ES-I3 (cell line): ENCODE results near the gene TRIM31.
"Not testable (repeated sequence)": the region's sequence is repeated elsewhere in the genome, so short reads cannot be mapped to it uniquely, and the experiment has no call there.

Experiments
- H3K36me3 ChIP-seq: 2 replicates; pipeline ENCODE4 v1.6.1; 2013; ENCODE audit warnings: mild to moderate bottlenecking, low read length, control low read depth, moderate library complexity; ENCODE audit not compliant: insufficient read depth
- H3K4me1 ChIP-seq: 2 replicates; pipeline ENCODE4 v1.6.1; 2013; ENCODE audit warnings: mild to moderate bottlenecking, control low read depth, low read length; ENCODE audit not compliant: insufficient read depth
- H3K9ac ChIP-seq: 2 replicates; pipeline ENCODE4 v1.6.1; 2013; ENCODE audit warnings: low read depth, mild to moderate bottlenecking, low read length, moderate library complexity
- H3K9me3 ChIP-seq: 2 replicates; pipeline ENCODE4 v1.6.1; 2013; ENCODE audit warnings: mild to moderate bottlenecking, low read length, moderate library complexity; ENCODE audit not compliant: control insufficient read depth, insufficient read depth

Gene TRIM31

DNA sequence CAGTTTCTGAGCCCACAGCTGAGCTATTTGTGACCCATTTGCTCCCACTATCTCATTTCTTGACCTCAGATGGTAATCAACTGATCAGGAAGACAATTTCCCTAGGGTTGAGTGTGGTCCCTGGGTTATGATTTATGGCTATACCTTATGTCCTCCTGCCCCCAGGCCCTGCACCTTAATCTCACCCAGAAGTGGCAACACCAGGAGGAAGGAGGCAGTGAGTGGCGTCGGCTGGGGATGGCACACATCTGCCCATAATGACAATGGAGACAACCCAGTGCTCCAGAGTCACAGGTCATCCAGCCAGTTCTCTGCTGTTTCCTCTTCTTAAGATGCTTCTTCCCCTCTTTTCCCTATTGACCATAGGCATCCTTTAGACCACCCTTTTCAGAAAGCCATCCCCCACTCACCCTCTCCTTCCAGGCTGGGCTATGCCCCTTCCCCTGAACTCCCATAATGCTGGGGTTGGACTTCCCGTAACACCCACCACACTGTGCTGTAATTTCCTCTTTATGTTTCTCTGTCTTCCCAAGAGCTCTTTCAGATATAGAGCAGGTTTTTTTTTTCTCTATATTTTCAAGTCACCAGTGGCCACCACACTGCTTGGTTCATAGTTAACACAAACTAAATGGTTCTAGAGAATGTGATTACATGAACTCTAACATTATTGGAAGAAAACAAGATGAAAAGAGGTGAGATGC is 40.2 kb upstream of the TRIM31 start:
- Histone ChIP-seq H3K9me3 (no peaks in the 10 kb centered on the region), H3K9ac (no peak overlapping the region), H3K4me1 (no peaks in the 10 kb centered on the region; the same call in 1 of the 2 replicates), H3K36me3 (no peaks in the 10 kb centered on the region)

- Histone ChIP-seq H3K9ac (no peak overlapping the region), H3K36me3 (no peaks in the 10 kb centered on the region), H3K9me3 (no peaks in the 10 kb centered on the region), H3K4me1 (no peaks in the 10 kb centered on the region; the same call in 1 of the 2 replicates)
Measured at GRCh38 chr6:30152016-30152673, 39.3 kb upstream of the TRIM31 start.

DNA sequence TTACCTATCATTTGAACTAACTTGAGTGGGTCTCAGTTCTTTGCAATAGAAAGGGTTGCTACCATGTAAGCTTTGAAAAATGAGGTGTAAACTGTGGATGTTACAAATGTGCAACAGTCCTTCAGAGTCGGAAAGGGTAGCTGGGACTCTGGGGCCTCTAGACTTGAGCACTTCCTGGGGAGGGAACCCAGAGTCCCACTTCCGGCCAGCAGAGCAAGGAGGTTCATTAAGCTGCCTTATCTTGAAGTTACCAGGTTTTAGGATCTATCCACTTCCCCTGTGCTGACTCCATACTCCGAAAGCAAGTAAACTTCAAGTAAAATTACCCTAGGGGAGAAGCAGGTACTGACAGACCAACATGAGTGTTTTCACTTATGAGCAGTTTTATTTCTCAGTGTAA is 38.7 kb upstream of the TRIM31 start:
- no peaks in the 10 kb centered on the region; the same call in 1 of the 2 replicates for H3K4me1 ChIP-seq
- H3K9me3 ChIP-seq = no peaks in the 10 kb centered on the region
- H3K9ac ChIP-seq = no peak overlapping the region
- H3K36me3 ChIP-seq = no peaks in the 10 kb centered on the region

DNA sequence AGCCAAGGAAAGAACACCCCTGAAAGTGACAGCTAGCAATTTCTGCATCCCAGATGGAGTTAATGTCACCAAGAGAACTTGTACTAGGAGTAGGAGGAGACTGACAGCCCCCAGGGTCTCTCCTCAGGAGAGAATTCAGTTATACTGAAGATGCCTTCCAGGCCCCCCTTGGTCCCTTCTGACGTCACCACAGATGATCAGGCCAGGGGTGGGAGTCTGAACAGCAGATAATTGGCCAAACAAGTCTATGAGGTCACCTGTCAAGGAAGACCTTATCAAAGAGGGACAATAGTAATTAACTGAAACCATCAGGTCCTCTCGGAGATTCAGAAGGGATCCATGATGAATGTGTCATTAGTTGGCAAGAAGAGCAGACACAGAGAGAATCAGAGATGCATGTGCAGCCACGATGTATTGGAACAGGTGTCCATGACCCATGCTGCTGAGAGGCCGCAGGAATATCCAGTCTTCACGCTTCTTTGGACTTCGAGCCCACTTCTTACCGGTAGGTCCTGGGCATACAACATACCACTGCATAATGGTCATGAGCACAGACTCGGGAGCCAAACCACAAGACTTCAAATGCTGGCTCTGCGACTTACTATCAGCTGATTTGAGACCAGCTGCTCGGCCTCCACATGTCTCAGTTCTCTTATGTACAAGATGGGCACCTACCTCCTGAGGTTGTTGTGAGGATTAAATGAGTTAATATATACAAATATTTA is 37.9 kb upstream of the TRIM31 start:
- no peaks in the 10 kb centered on the region; the same call in 1 of the 2 replicates for H3K4me1 ChIP-seq
- no peaks in the 10 kb centered on the region for H3K9me3 ChIP-seq
- no peak overlapping the region for H3K9ac ChIP-seq
- H3K36me3 ChIP-seq = no peaks in the 10 kb centered on the region

DNA sequence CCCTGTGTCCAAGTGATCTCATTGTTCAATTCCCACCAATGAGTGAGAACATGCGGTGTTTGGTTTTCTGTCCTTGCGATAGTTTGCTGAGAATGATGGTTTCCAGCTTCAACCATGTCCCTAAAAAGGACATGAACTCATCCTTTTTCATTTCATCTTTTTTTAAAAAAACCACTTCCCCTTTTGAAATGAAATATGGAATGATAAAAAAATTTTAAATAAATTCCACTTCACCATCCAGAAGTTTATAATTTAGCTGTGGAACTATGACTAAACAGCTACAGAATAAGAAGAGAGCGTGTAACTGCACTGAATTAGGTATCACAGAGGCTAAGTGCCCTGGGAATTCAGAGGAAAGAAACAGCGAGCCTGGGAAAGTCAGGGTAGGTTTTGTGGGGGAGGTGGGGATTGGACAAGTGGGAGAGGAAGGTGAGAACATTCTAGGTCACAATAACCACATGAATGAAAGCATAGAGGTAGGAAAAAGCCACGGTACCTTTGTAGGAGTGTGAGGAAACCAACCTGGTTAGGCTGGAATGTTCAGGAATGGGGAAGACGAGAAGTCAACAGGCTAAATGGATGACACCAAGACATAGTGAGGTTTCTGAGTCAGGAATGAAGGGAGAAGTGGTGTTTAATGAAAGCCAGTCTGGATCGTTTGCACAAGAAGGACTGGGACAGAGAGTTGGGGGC is 37.1 kb upstream of the TRIM31 start:
- Histone ChIP-seq H3K9me3 (no peaks in the 10 kb centered on the region), H3K9ac (no peak overlapping the region), H3K36me3 (no peaks in the 10 kb centered on the region), H3K4me1 (no peaks in the 10 kb centered on the region; the same call in 1 of the 2 replicates)

GRCh38 chr6:30149234-30149633 is 36.3 kb upstream of the TRIM31 start:
- Histone ChIP-seq H3K36me3 (no peaks in the 10 kb centered on the region), H3K9me3 (no peaks in the 10 kb centered on the region), H3K9ac (no peak overlapping the region), H3K4me1 (no peaks in the 10 kb centered on the region; the same call in 1 of the 2 replicates)

GRCh38 chr6:30147096-30147495 is 34.2 kb upstream of the TRIM31 start:
- no peaks in the 10 kb centered on the region for H3K36me3 ChIP-seq
- H3K4me1 ChIP-seq = no peaks in the 10 kb centered on the region
- H3K9me3 ChIP-seq = no peaks in the 10 kb centered on the region
- no peak overlapping the region for H3K9ac ChIP-seq

DNA sequence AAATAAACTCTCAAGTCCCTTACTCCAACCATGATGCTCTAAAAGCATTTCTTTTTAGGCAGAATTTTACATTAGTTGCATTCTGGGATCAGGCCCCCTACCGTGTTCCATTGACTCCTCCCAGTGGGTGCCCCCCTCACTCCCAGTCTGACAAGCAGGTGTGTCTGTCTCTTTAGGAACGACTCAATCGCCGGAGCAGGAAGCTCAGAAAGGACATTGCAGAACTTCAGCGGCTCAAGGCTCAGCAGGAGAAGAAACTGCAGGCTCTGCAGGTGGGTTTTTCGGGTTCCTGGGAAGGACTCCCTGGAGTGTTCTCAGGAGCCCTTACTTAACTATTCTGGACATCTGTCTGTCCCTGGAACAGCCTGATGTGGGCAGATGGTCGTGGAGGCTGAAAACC is 32.9 kb upstream of the TRIM31 start:
- Histone ChIP-seq H3K36me3 (no peaks in the 10 kb centered on the region), H3K9ac (no peak overlapping the region), H3K9me3 (no peaks in the 10 kb centered on the region), H3K4me1 (no peaks in the 10 kb centered on the region)

DNA sequence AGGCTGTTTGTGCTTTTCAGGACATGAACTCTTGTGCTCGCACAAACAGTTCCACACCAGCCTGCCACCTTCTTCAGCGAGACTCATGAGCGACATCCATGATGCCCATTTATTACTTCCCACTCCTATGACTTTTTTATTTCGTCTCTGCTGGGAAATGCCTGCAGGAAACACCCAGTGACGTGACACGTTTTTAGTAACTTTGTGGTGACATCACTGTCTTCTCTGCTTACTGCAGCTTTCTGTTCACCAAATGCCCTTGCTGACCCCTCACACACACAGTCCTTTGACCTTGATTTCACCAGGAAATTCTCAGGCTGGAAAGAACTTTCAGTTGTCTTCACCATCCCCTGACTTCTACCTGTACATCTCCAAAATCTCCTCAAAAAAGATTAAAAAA is 31.9 kb upstream of the TRIM31 start:
- Histone ChIP-seq H3K9ac (no peak overlapping the region), H3K9me3 (no peaks in the 10 kb centered on the region), H3K4me1 (no peaks in the 10 kb centered on the region), H3K36me3 (no peaks in the 10 kb centered on the region)

GRCh38 chr6:30143780-30144179 is 30.9 kb upstream of the TRIM31 start:
- H3K9ac ChIP-seq = no peak overlapping the region
- H3K9me3 ChIP-seq = no peaks in the 10 kb centered on the region
- no peaks in the 10 kb centered on the region for H3K36me3 ChIP-seq
- no peaks in the 10 kb centered on the region for H3K4me1 ChIP-seq

DNA sequence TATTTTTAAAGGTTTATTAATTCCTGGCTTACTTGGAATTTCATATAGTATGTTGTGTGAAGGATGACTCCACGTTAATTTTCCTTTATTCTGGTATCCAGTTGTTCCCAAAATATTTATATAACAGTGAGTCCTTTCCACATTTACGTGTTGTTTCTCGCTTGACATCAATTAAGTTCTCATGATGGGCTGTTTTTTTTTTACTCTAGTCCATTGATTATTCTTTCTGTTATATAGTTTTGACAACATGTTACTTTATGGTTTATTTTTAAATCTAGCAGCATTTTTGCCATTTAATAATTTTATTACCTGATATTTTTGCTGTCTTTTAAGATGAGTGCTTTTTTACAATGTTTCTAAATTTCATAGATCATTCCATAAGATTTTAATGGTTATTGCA is 29.8 kb upstream of the TRIM31 start:
- Histone ChIP-seq H3K4me1 (no peaks in the 10 kb centered on the region), H3K9ac (no peak overlapping the region), H3K36me3 (no peaks in the 10 kb centered on the region), H3K9me3 (no peaks in the 10 kb centered on the region)

DNA sequence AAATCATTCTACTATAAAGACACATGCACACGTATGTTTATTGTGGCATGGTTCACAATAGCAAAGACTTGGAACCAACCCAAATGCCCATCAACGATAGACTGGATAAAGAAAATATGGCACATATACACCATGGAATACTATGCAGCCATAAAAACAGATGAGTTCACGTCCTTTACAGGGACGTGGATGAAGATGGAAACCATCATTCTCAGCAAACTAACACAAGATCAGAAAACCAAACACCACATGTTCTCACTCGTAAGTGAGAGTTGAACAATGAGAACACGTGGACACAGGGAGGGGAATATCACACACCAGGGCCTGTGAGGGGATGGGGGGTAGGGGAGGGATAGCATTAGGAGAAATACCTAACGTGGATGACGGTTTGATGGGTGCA is 27.4 kb upstream of the TRIM31 start:
- not testable (repeated sequence) for H3K36me3 ChIP-seq, H3K9me3 ChIP-seq, H3K9ac ChIP-seq, H3K4me1 ChIP-seq

- H3K9ac ChIP-seq = no peak overlapping the region
- no peaks in the 10 kb centered on the region for H3K36me3 ChIP-seq
- H3K4me1 ChIP-seq = no peaks in the 10 kb centered on the region
- no peaks in the 10 kb centered on the region for H3K9me3 ChIP-seq
Measured at GRCh38 chr6:30136570-30137286, 23.8 kb upstream of the TRIM31 start.

DNA sequence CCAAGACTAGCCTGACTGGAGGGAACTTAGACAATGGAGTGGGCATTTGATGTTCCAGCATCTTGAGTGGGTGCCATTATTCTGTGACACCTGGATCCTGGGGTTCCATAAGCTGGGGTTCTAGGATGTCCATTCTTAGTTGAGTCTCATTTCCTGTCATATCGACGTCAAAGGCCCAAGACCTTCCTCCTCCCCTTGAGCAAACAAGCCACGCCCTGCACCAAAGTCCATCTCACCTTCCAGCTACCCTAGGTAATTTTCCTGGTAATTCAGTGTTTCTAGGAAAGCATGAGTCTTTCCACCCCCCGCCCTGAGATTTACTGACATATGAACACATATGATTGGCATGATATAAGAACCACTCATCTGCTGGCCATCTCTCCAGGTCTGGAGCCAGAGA is 22.9 kb upstream of the TRIM31 start, which contains the start of gene TRIM40:
Gene TRIM40 (plus strand): TSS at position 384 of the 400 bp plus-strand sequence. CDS start 897 bp downstream, outside the sequence.
- Histone ChIP-seq H3K9me3 (no peaks in the 10 kb centered on the region), H3K9ac (no peak within 1 kb of the TSS), H3K36me3 (no peaks in the 10 kb centered on the region), H3K4me1 (no peaks in the 10 kb centered on the region)
